Pons (tissue), 1 donor: ENCODE measurements around the gene SFRP2.
A peak's percentile ranks its signal among the peaks of the same experiment; 100 is the strongest.

Experiments
- DNase-seq: peaks from one replicate; pipeline ENCODE4 v3.0.0-alpha.2; 2016; ENCODE audit warnings: low spot score

The SFRP2 gene

GRCh38 chr4:153766758-153767157 lies 22.1 kb downstream of the SFRP2 start:
- DNase-seq: no peak

GRCh38 chr4:153765894-153766293 lies 23.0 kb downstream of the SFRP2 start:
- DNase-seq: no peak

- no peak for DNase-seq
Measured at GRCh38 chr4:153764601-153765368, 24.1 kb downstream of the SFRP2 start.

DNA sequence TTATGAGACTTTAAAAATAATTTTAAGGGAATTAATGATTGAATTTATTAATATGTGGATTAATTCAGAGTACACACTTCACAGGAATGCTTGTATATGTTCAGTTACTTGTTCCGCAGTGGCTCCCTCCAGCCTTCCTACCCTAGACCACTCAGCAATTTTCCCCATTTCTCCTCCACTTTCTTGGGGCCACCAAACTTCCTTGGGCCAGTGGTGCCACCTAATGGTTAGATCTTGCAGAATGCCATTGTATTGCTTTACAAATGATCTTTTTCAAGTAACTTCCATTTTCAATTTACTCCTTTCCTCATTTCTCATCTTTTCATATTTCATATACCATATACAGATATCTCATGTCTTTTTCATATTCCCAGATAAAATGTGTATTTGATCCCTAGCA lies 25.5 kb downstream of the SFRP2 start:
- DNase-seq: no peak

GRCh38 chr4:153759407-153760316 lies 29.2 kb downstream of the SFRP2 start, which contains the start of gene RNF175:
TSS of gene RNF175 (minus strand) at chr4:153760024. CDS start at chr4:153759862, 162 bp downstream.
- no peak for DNase-seq

DNA sequence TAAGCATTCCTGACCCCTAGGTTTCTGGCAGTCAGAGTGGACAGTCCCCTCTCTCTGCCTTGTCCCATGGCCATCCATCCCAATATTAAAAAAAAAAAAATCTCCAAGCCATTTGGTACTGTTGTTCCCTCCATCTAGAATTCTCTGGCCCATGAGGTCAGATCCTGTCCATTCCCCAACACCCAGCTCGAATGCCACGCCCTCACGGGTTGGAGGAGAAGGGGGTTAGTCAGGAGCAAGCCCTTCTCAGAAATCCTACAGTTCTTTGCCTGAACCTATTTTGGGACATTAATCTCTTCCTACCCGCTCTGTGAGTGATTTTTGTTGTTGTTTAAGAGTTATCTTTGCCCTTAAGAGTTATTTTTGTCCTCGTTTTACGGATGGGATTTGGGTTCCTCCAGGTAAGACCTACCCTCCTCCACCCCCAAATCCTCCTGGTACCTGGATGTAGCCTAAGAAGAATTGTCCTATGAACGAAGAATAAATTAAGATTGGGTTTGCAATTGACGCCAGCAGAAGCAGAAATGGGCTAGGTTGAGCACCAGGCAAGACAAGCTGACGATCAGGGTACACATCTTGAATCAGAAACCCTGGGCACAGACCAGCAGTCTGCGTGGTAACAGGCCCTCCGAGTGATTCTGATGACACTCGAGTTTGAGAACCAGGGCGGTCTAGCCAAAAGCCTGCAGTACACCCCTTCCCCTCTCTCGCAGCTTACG lies 30.0 kb downstream of the SFRP2 start:
- DNase-seq: no peak

GRCh38 chr4:153758136-153758535 lies 30.7 kb downstream of the SFRP2 start:
- DNase-seq: no peak

DNA sequence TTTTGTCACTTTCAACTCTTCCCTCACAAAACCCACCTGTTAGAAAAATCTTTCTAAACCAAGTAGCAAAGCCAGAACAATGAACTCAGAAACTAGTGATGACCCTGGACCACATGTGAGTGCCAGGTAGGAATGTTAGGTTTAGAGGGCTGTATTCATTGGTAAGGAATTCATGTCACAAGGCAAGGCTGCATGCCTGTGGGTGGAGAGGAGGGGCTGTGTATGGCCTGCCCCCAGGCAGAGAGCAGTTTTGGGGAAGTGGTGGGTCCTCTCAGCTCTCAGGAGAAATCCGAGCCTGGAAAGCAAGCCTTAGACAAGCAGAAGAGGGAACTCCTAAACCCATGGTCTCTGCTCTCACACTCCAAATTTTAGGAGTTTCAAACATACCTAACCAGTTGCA lies 31.5 kb downstream of the SFRP2 start:
- DNase-seq: no peak

GRCh38 chr4:153755186-153755585 lies 33.7 kb downstream of the SFRP2 start:
- no peak for DNase-seq

DNA sequence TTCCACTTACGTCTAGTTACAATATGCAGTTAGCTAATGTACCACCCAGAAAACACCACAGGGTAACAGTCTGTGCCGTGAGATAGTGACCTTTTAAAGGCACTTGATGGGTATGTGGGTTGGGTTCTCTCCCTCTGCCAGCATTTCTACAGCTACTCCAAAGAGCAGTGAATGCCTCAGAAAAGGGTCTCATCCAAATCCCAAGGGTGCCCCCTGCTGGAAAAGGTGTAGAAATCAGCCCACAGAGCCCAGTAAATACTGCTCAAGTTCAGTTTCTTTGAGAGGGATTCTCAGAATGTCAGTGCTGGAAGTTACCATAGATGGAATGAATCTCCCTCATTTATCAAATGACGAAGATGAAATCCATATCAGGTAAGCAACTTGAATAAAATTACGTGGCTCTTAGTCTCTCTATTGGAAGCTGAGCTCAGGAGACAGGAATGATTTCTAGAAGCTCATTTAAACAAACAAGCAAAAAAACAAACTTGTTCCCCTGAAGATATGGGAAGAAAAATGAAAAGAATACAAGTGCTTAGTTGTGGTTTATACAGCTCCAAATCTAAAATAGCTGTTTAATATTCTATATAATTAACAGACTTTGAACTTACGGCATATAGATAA lies 38.6 kb downstream of the SFRP2 start:
- peak; percentile 92 for DNase-seq

GRCh38 chr4:153748378-153748777 lies 40.5 kb downstream of the SFRP2 start:
- no peak for DNase-seq

- DNase-seq: peak; percentile 38
Measured at GRCh38 chr4:153747406-153747955, 41.4 kb downstream of the SFRP2 start.

- DNase-seq: no peak
Measured at GRCh38 chr4:153745651-153746050, 43.2 kb downstream of the SFRP2 start.

GRCh38 chr4:153741541-153741940 lies 47.3 kb downstream of the SFRP2 start:
- no peak for DNase-seq

DNA sequence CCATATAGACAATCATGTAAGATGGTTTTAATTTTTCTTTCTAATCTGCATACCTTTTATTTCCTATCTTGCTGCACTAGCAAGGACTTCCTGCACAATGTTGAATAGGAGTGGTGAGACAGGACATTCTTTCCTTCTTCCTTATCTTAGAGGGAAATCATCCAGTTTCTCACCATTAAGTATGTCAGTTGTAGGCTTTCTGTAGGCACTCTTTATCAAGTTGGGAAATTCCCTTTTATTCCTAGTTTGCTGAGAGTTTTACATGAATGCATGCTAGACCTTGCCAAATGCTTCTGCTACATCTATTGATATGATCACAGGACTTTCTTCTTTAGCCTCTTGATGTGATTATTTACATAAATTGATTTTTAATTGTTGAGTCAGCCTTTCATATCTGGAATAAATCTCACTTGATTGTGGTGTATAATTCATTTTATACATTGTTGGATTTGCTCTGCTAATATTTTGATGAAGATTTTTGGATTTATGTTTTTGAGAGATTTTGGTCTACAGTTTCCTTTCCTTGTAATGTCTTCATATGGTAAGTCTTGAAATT lies 52.9 kb downstream of the SFRP2 start:
- no peak for DNase-seq

GRCh38 chr4:153733751-153734448 lies 55.0 kb downstream of the SFRP2 start:
- no peak for DNase-seq

GRCh38 chr4:153731239-153731638 lies 57.6 kb downstream of the SFRP2 start:
- no peak for DNase-seq
